HG03196 (cell line): Measurements from ENCODE around the gene SKI.

ENCODE experiments used
- ATAC-seq: cut with Tn5 transposase; IDR thresholded peaks from one replicate; pipeline ENCODE4 v1.9.1; 2021; ENCODE audit not compliant: unreplicated experiment

The SKI gene

GRCh38 chr1:2229911-2230731 is 2.0 kb downstream of the SKI start:
- ATAC-seq = no peak

GRCh38 chr1:2230781-2231531 is 2.8 kb downstream of the SKI start:
- ATAC-seq = no peak

- no peak for ATAC-seq
Observed at GRCh38 chr1:2231532-2232254, 3.6 kb downstream of the SKI start.

- no peak for ATAC-seq
Observed at GRCh38 chr1:2232255-2232915, 4.3 kb downstream of the SKI start.

GRCh38 chr1:2232916-2233438 is 4.9 kb downstream of the SKI start:
- no peak for ATAC-seq

GRCh38 chr1:2233468-2233867 is 5.3 kb downstream of the SKI start:
- no peak for ATAC-seq

- ATAC-seq = no peak
Observed at GRCh38 chr1:2233997-2234761, 6.1 kb downstream of the SKI start.

- ATAC-seq = no peak
Observed at GRCh38 chr1:2234762-2235113, 6.6 kb downstream of the SKI start.

- ATAC-seq = no peak
Observed at GRCh38 chr1:2235300-2235998, 7.3 kb downstream of the SKI start.

GRCh38 chr1:2236695-2237677 is 8.9 kb downstream of the SKI start:
- no peak for ATAC-seq

GRCh38 chr1:2237773-2238172 is 9.7 kb downstream of the SKI start:
- ATAC-seq = no peak

GRCh38 chr1:2238361-2239012 is 10.4 kb downstream of the SKI start:
- no peak for ATAC-seq

GRCh38 chr1:2239013-2239370 is 10.9 kb downstream of the SKI start:
- ATAC-seq = no peak

GRCh38 chr1:2239384-2239985 is 11.4 kb downstream of the SKI start:
- no peak for ATAC-seq

- ATAC-seq = no peak
Observed at GRCh38 chr1:2240270-2241156, 12.4 kb downstream of the SKI start.

GRCh38 chr1:2241820-2242219 is 13.7 kb downstream of the SKI start:
- no peak for ATAC-seq
